SK-N-SH (cell line): ENCODE results near the gene DPAGT1. TPM values are rescaled to one million over a fixed set of nuclear protein-coding genes. Genes with fewer than 3 reads are reported as not detected.

ENCODE experiments used
- CTCF ChIA-PET: fragments of 300-600, 350-600 bp; formaldehyde crosslinking; extraction: SDS; loops from one replicate; lab custom pipeline; 2021; lab: Yijun Ruan, JAX
- POLR2A ChIA-PET: fragments of 350-600 bp; sonication (Branson Sonifier 250); formaldehyde crosslinking; extraction: SDS; loops from one replicate; lab custom pipeline; 2020; ENCODE audit warnings: antibody characterized with exemption, inconsistent platforms; lab: Yijun Ruan, JAX
- DNase-seq: peaks from one replicate; pipeline ENCODE4 v3.0.0; 2012
- H2AFZ ChIP-seq: fragments of 200-600 bp; sonication (generic); 2 replicates; pipeline ENCODE4 v1.8.1; 2016; ENCODE audit warnings: antibody characterized with exemption, mild to moderate bottlenecking, low read depth
- H3F3A ChIP-seq: fragments of 200-600 bp; sonication (generic); replicated peaks from 2 replicates; pipeline ENCODE3; 2016; ENCODE audit warnings: antibody characterized with exemption, mild to moderate bottlenecking; ENCODE audit not compliant: insufficient read depth
- H3K27ac ChIP-seq, 2 experiments: fragments of 200-500 bp in 1 of 2; fragments of 200-600 bp in 1 of 2; sonication (Bioruptor generic) in 1 of 2; sonication (generic), shearing (Covaris generic) in 1 of 2; 2 replicates each; pipeline versions ENCODE4 v1.5.1 to v1.6.1; 2014 to 2016; ENCODE audit warnings: low read depth in 2 of 2, inconsistent platforms in 1 of 2, low read length in 1 of 2, mild to moderate bottlenecking in 1 of 2, mixed read lengths in 1 of 2
- H3K27me3 ChIP-seq: fragments of 200-600 bp; sonication (generic), shearing (Covaris generic); 2 replicates; pipeline ENCODE4 v1.6.1; 2016; ENCODE audit warnings: mixed run types; ENCODE audit not compliant: insufficient read depth
- H3K36me3 ChIP-seq, 2 experiments: fragments of 200-500 bp in 1 of 2; fragments of 200-600 bp in 1 of 2; sonication (Bioruptor generic) in 1 of 2; sonication (generic) in 1 of 2; replicated peaks in 1 of 2; 2 replicates each; pipeline versions ENCODE3 to v1.5.1; 2014 to 2016; ENCODE audit warnings: low read length in 1 of 2, mild to moderate bottlenecking in 1 of 2; ENCODE audit not compliant: insufficient read depth in 2 of 2, control insufficient read depth in 1 of 2
- H3K4me1 ChIP-seq, 2 experiments: fragments of 200-500 bp in 1 of 2; fragments of 200-600 bp in 1 of 2; sonication (Bioruptor generic) in 1 of 2; sonication (generic), shearing (Covaris generic) in 1 of 2; 2 replicates each; pipeline versions ENCODE4 v1.5.1 to v1.6.1; 2014 to 2016; ENCODE audit warnings: low read depth in 1 of 2, low read length in 1 of 2, mixed run types in 1 of 2; ENCODE audit not compliant: insufficient read depth in 2 of 2, control insufficient read depth in 1 of 2
- H3K4me2 ChIP-seq: fragments of 200-600 bp; sonication (generic), shearing (Covaris generic); 2 replicates; pipeline ENCODE4 v1.6.1; 2017; ENCODE audit warnings: mixed run types
- H3K4me3 ChIP-seq, 2 experiments: fragments of 200-500 bp in 1 of 2; fragments of 200-600 bp in 1 of 2; sonication (Bioruptor generic) in 1 of 2; sonication (generic), shearing (Covaris generic) in 1 of 2; 2 replicates each; pipeline versions ENCODE4 v1.5.1 to v1.8.1; 2014 to 2016; ENCODE audit warnings: low read depth in 2 of 2, inconsistent platforms in 1 of 2, low read length in 1 of 2, mild to moderate bottlenecking in 1 of 2, mixed read lengths in 1 of 2, moderate library complexity in 1 of 2
- H3K79me2 ChIP-seq: fragments of 200-600 bp; sonication (generic); 2 replicates; pipeline ENCODE4 v1.8.1; 2017; ENCODE audit warnings: mild to moderate bottlenecking; ENCODE audit not compliant: insufficient read depth
- H3K9ac ChIP-seq: fragments of 200-600 bp; sonication (generic); 2 replicates; pipeline ENCODE4 v1.6.1; 2017; ENCODE audit warnings: mixed run types
- H3K9me2 ChIP-seq: fragments of 200-600 bp; sonication (generic); 2 replicates; pipeline ENCODE4 v1.6.1; 2017; ENCODE audit warnings: mixed run types
- H3K9me3 ChIP-seq: fragments of 200-600 bp; sonication (generic); 2 replicates; pipeline ENCODE4 v1.6.1; 2017; ENCODE audit warnings: mixed run types, mild to moderate bottlenecking, moderate library complexity
- H4K20me1 ChIP-seq: fragments of 200-600 bp; sonication (generic); 2 replicates; pipeline ENCODE4 v1.6.1; 2017; ENCODE audit warnings: mild to moderate bottlenecking, mixed run types; ENCODE audit not compliant: insufficient read depth
- CHD2 ChIP-seq: fragments of 150-350 bp; IDR thresholded peaks from 2 replicates; pipeline ENCODE4 v1.6.1; 2018; ENCODE audit warnings: low read length; ENCODE audit not compliant: partially characterized antibody
- EP300 ChIP-seq, 2 experiments: IDR thresholded peaks; 2 replicates each; pipeline versions ENCODE4 v1.4.0 to v1.6.1; 2012; ENCODE audit warnings: borderline replicate concordance in 1 of 2, low read depth in 1 of 2, low read length in 1 of 2
- EZH2phosphoT487 ChIP-seq: fragments of 200-600 bp; sonication (generic); IDR thresholded peaks from 2 replicates; pipeline ENCODE4 v1.6.1; 2017; ENCODE audit warnings: low read depth, mixed run types, mild to moderate bottlenecking, antibody characterized with exemption, moderate library complexity, borderline replicate concordance
- FOXM1 ChIP-seq: IDR thresholded peaks from 2 replicates; pipeline ENCODE4 v1.4.0; 2012; ENCODE audit warnings: low read depth, mild to moderate bottlenecking
- GABPA ChIP-seq: IDR thresholded peaks from 2 replicates; pipeline ENCODE4 v1.4.0; 2012; ENCODE audit warnings: low read depth, mild to moderate bottlenecking
- GATA2 ChIP-seq: sonication (generic); formaldehyde crosslinking; IDR thresholded peaks from 2 replicates; pipeline ENCODE4 v1.5.0; 2020; ENCODE audit warnings: mild to moderate bottlenecking, missing genetic modification reagents
- NFIC ChIP-seq: IDR thresholded peaks from 2 replicates; pipeline ENCODE4 v1.4.0; 2012; ENCODE audit warnings: borderline replicate concordance
- POLR2AphosphoS5 ChIP-seq: IDR thresholded peaks from 2 replicates; pipeline ENCODE4 v1.6.1; 2012; ENCODE audit warnings: low read depth, low read length
- RAD21 ChIP-seq: IDR thresholded peaks from 2 replicates; pipeline ENCODE4 v1.6.1; 2012; ENCODE audit warnings: mild to moderate bottlenecking, low read length
- RCOR1 ChIP-seq: fragments of 150-350 bp; IDR thresholded peaks from 2 replicates; pipeline ENCODE4 v1.6.1; 2017; ENCODE audit warnings: antibody characterized with exemption, low read length
- REST ChIP-seq: IDR thresholded peaks from 2 replicates; pipeline ENCODE4 v1.6.1; 2012; ENCODE audit warnings: mild to moderate bottlenecking, low read depth, low read length, moderate library complexity
- SMC3 ChIP-seq: IDR thresholded peaks from 2 replicates; pipeline ENCODE4 v1.6.1; 2012; ENCODE audit warnings: low read depth, low read length, improper control_type of control experiment
- TAF1 ChIP-seq: IDR thresholded peaks from 2 replicates; pipeline ENCODE4 v1.6.1; 2012; ENCODE audit warnings: low read depth, mild to moderate bottlenecking, low read length, moderate library complexity, borderline replicate concordance
- TCF12 ChIP-seq: IDR thresholded peaks from 2 replicates; pipeline ENCODE4 v1.4.0; 2012
- TEAD4 ChIP-seq: IDR thresholded peaks from 2 replicates; pipeline ENCODE4 v1.4.0; 2012; ENCODE audit warnings: mild to moderate bottlenecking, borderline replicate concordance; ENCODE audit not compliant: insufficient read depth
- USF2 ChIP-seq: fragments of 150-350 bp; IDR thresholded peaks from 2 replicates; pipeline ENCODE4 v1.6.1; 2017; ENCODE audit warnings: antibody characterized with exemption, low read length, low read depth, borderline replicate concordance
- YY1 ChIP-seq: IDR thresholded peaks from 2 replicates; pipeline ENCODE4 v1.4.0; 2012; ENCODE audit warnings: low read depth, mild to moderate bottlenecking
- ZBTB33 ChIP-seq: IDR thresholded peaks from 2 replicates; pipeline ENCODE4 v1.4.0; 2012; ENCODE audit warnings: low read depth, borderline replicate concordance
- WGBS: methylation state at CpG from one replicate; pipeline ENCODE4 v1.1.6; 2017; ENCODE audit warnings: low lambda C conversion rate; 5-methylcytosine and 5-hydroxymethylcytosine counted together
- polyA plus RNA-seq, 3 experiments: library from polyadenylated mRNA; depleted of rRNA; stranded (reverse); fragments of >200 nt; gene quantifications; 2 replicates each; pipeline ENCODE4 v1.2.3, GENCODE V29; 2012

The DPAGT1 gene
- polyA plus RNA-seq, 1 of the 3 experiments (the other 2 are of a cell fraction), result 99.5 TPM

- TF ChIP-seq ZBTB33 (no peak), TEAD4 (no peak), FOXM1 (no peak), CHD2 (no peak), TCF12 (0 out of 2 replicates have a peak, but pooled peaks have one; percentile 8), TAF1 (peak; percentile 47; the same call in 1 of the 2 replicates), YY1 (no peak), SMC3 (no peak), USF2 (peak; percentile 35; the same call in 1 of the 2 replicates), NFIC (no peak), RCOR1 (no peak), RAD21 (no peak)
Observed at GRCh38 chr11:119084663-119085436, 16.8 kb downstream of the DPAGT1 start, which contains the start of gene HMBS (continued).

- H4K20me1 ChIP-seq, result no peaks in the 10 kb centered on the region
Observed at GRCh38 chr11:119081682-119082260, 19.9 kb downstream of the DPAGT1 start.

More at GRCh38 chr11:119081682-119082260, 19.9 kb downstream of the DPAGT1 start:
- peaks cover 7 to 11% of the 10 kb centered on the region in 2 experiments; a peak in 2 of 4 replicates for H3K4me1 ChIP-seq
- H3K9me3 ChIP-seq, result no peaks in the 10 kb centered on the region
- H3K36me3 ChIP-seq, result peaks cover 13 to 46% of the 10 kb centered on the region in 2 experiments
- H3K79me2 ChIP-seq, result peaks cover 17% of the 10 kb centered on the region
- H3K4me3 ChIP-seq, result no peak overlapping the region
- no peak overlapping the region for H3K27ac ChIP-seq
- POLR2A ChIA-PET, result interaction anchor here (1.2 kb wide), 1 partner anchor 13 kb away, joined by 3 read pairs; no protein-coding TSS in a partner anchor
- DNase-seq, result no peak
- H3K27me3 ChIP-seq, result no peaks in the 10 kb centered on the region
- H3K9me2 ChIP-seq, result no peaks in the 10 kb centered on the region
- H2AFZ ChIP-seq, result no peak overlapping the region
- H3F3A ChIP-seq, result peaks cover 24% of the 10 kb centered on the region
- WGBS, result 87% methylated on average over 7 of the region's 7 CpGs
- CTCF ChIA-PET, result interaction anchor here (0.8 to 1.7 kb wide), 4 partner anchors 10 to 50 kb away, joined by 3 to 4 read pairs (median 4); a partner anchor contains a TSS
- TF ChIP-seq TAF1 (no peak), YY1 (no peak), REST (no peak), USF2 (no peak), EZH2phosphoT487 (no peak), GABPA (no peak), RAD21 (no peak), CHD2 (no peak), TCF12 (no peak), NFIC (no peak), ZBTB33 (no peak), GATA2 (CRISPR knock-in tag) (no peak), EP300 (IDR thresholded peaks at IDR 0.05; ENCODE audit: borderline replicate concordance in 1 of 2, low read depth in 1 of 2, low read length in 1 of 2) (no peak), POLR2AphosphoS5 (no peak)
- H3K9ac ChIP-seq, result no peak overlapping the region
- no peak overlapping the region for H3K4me2 ChIP-seq
